CD4-positive, alpha-beta T cell (primary cell): ENCODE results near the gene OPN4. TPM values are rescaled to one million over a fixed set of nuclear protein-coding genes. Genes with fewer than 3 reads are reported as not detected.
"Not testable (repeated sequence)": the region's sequence is repeated elsewhere in the genome, so short reads cannot be mapped to it uniquely, and the experiment has no call there.

ENCODE experiments used
- ATAC-seq: fragments of 200-7000 bp; cut with Tn5 transposase; one replicate; pipeline ENCODE4 v1.10.0; 2022; ENCODE audit warnings: mild to moderate bottlenecking; ENCODE audit not compliant: poor library complexity
- CTCF ChIA-PET: fragments of 350-600 bp; sonication (Branson Sonifier 250); formaldehyde crosslinking; loops from one replicate; lab custom pipeline; 2021; ENCODE audit warnings: antibody characterized with exemption, inconsistent platforms; lab: Charles Lee
- POLR2A ChIA-PET: fragments of 350-600 bp; sonication (Branson Sonifier 250); formaldehyde crosslinking; loops from one replicate; lab custom pipeline; 2021; ENCODE audit warnings: antibody characterized with exemption, inconsistent platforms; lab: Charles Lee
- DNase-seq, 14 experiments: peaks; one replicate each; pipeline ENCODE4 v3.0.0-alpha.2; 2013 to 2020; ENCODE audit warnings: mixed read lengths in 2 of 14
- H3K27ac ChIP-seq, 2 donors: one replicate each; pipeline versions ENCODE4 v1.5.1 to v1.7.0; 2013; ENCODE audit warnings: low read length in 2 of 2, low read depth in 1 of 2, mild to moderate bottlenecking in 1 of 2
- H3K27me3 ChIP-seq, 2 experiments: 1 replicate in 1 of 2; 2 replicates in 1 of 2; pipeline versions ENCODE4 v1.6.1 to v1.7.0; 2013; ENCODE audit warnings: low read length in 2 of 2, control low read depth in 1 of 2, mild to moderate bottlenecking in 1 of 2, moderate library complexity in 1 of 2; ENCODE audit not compliant: insufficient read depth in 2 of 2, control insufficient read depth in 1 of 2
- H3K36me3 ChIP-seq: one replicate; pipeline ENCODE4 v1.6.1; 2013; ENCODE audit warnings: low read length, control low read depth; ENCODE audit not compliant: insufficient read depth
- H3K4me1 ChIP-seq: one replicate; pipeline ENCODE4 v1.6.1; 2013; ENCODE audit warnings: low read length, control low read depth; ENCODE audit not compliant: insufficient read depth
- H3K4me3 ChIP-seq: one replicate; pipeline ENCODE4 v1.5.1; 2013; ENCODE audit warnings: mild to moderate bottlenecking, low read length, moderate library complexity
- H3K9me3 ChIP-seq, 2 experiments: 1 replicate in 1 of 2; 2 replicates in 1 of 2; pipeline versions ENCODE4 v1.6.1 to v1.7.0; 2013; ENCODE audit warnings: low read length in 2 of 2, mild to moderate bottlenecking in 2 of 2, control low read depth in 1 of 2, moderate library complexity in 1 of 2; ENCODE audit not compliant: control insufficient read depth in 1 of 2, insufficient read depth in 1 of 2
- H3K27ac Mint-ChIP-seq: one replicate; pipeline ENCODE4 v1.8.0; 2020; ENCODE audit warnings: mixed read lengths
- H3K27me3 Mint-ChIP-seq: one replicate; pipeline ENCODE4 v1.8.0; 2021; ENCODE audit warnings: mixed read lengths
- H3K36me3 Mint-ChIP-seq: one replicate; pipeline ENCODE4 v1.8.0; 2021; ENCODE audit warnings: low read depth, mixed read lengths
- H3K4me1 Mint-ChIP-seq: one replicate; pipeline ENCODE4 v1.8.0; 2021; ENCODE audit warnings: low read depth, mixed read lengths
- H3K4me3 Mint-ChIP-seq: one replicate; pipeline ENCODE4 v1.8.0; 2020; ENCODE audit warnings: mild to moderate bottlenecking, mixed read lengths
- H3K9me3 Mint-ChIP-seq: one replicate; pipeline ENCODE4 v1.8.0; 2020; ENCODE audit warnings: mixed read lengths
- intact Hi-C, 2 experiments: fragments of 100-400 bp; cut with DNase I in 1 of 2; cut with micrococcal nuclease in 1 of 2; formaldehyde crosslinking; loops; one replicate each; pipeline versions ENCODE4 v1.15.1 to v1.9.0; 2023 to 2025; cut with DNase I, micrococcal nuclease
- total RNA-seq, 174 experiments: library from RNA in 2 of 174; stranded (reverse) in 2 of 174; gene quantifications; one replicate each; pipeline ENCODE4 v1.2.3 and lab custom pipeline; 2021 to 2026
- TF ChIP-seq, protein P1 (sequence below): fragments of 200-600 bp; IDR thresholded peaks from one replicate; pipeline ENCODE4 v1.8.0; 2022; ENCODE audit warnings: antibody characterized with exemption, mild to moderate bottlenecking

The OPN4 gene
- total RNA-seq, 2 experiments from 2014 or later = not detected

DNA sequence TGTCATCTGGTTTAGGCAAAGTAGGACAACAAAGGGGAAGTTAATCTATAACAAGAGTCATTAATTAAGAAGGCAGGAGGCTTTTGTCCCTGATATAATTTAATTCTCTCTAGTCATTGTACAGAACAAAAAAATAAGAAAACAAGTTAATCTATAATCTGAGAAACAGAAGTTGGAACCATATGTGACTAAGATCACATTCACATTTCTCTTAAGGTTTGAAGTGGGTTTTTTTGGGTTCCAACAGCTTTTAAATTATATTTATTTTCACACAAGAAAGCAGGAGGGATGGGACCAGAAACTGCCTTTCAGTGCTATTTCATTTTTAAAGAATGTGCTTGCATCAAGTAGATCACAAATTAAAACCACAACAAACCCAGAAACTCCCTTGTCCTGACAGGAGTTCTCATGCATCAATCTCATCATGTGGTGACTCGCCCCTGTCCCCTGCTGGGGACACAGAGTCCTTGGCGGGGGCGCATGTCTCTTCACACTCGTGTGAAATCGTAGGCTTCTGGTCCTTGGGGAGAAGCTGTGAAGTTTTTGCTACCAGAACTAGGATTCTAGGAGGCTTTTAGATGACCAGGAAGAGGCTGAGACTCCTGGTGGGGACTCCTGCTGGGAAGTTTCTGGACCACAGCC is 10.1 kb upstream of the OPN4 start:
- Mint-ChIP-seq H3K4me3 (no peak overlapping the region), H3K27ac (no peak overlapping the region), H3K9me3 (peaks cover 3% of the 10 kb centered on the region), H3K4me1 (peaks cover 5% of the 10 kb centered on the region), H3K36me3 (no peaks in the 10 kb centered on the region), H3K27me3 (peaks cover 12% of the 10 kb centered on the region)
- DNase-seq = no peak
- Histone ChIP-seq H3K9me3 (peaks cover 0 to 9% of the 10 kb centered on the region in 2 experiments), H3K4me3 (no peak overlapping the region), H3K36me3 (no peaks in the 10 kb centered on the region), H3K4me1 (no peaks in the 10 kb centered on the region), H3K27ac (no peak overlapping the region), H3K27me3 (peaks cover 10 to 15% of the 10 kb centered on the region in 2 experiments)
- CTCF ChIA-PET = no interaction called here
- ATAC-seq = no peak
- intact Hi-C loops = no loop called here
- TF ChIP-seq, protein P1, sequence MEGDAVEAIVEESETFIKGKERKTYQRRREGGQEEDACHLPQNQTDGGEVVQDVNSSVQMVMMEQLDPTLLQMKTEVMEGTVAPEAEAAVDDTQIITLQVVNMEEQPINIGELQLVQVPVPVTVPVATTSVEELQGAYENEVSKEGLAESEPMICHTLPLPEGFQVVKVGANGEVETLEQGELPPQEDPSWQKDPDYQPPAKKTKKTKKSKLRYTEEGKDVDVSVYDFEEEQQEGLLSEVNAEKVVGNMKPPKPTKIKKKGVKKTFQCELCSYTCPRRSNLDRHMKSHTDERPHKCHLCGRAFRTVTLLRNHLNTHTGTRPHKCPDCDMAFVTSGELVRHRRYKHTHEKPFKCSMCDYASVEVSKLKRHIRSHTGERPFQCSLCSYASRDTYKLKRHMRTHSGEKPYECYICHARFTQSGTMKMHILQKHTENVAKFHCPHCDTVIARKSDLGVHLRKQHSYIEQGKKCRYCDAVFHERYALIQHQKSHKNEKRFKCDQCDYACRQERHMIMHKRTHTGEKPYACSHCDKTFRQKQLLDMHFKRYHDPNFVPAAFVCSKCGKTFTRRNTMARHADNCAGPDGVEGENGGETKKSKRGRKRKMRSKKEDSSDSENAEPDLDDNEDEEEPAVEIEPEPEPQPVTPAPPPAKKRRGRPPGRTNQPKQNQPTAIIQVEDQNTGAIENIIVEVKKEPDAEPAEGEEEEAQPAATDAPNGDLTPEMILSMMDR = no peak
- POLR2A ChIA-PET = no interaction called here

DNA sequence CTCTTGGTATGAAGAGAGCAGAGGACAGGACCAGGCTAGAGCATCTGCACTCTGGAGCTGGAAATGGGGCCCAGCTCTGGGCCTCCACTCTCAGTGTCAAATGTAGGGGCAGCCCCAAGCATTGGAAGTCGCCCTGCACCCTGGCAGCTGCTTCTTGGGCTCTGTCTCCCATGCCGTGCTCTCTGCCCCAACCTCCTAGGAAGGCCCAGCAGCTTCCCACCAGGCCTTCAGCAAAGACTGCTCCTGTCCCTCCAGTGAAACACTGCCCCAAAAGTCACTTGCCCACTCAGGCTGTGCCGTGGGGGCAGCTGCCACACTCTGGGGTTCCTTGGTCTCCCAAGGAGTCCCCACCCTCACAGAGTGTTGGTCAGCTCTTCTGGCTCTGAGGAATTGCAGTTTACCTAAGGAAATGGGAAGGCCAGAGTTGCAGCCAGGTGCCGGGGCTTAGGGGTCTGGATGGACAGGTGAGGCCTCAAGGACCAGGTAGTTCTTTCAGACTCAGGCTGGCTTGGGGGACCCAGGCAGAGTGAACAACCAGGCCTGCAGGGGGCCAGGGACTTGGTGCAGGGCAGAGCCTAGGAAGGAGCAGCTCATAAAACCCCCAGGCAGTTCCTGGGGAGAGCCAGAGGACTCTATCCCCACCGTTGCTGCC is 9.4 kb upstream of the OPN4 start:
- no peaks in the 10 kb centered on the region for H3K36me3 ChIP-seq
- ATAC-seq (no peak), DNase-seq (no peak)
- Mint-ChIP-seq H3K9me3 (peaks cover 3% of the 10 kb centered on the region), H3K27ac (no peak overlapping the region), H3K36me3 (no peaks in the 10 kb centered on the region), H3K4me1 (peaks cover 5% of the 10 kb centered on the region), H3K27me3 (peaks cover 10% of the 10 kb centered on the region), H3K4me3 (no peak overlapping the region)
- ChIA-PET POLR2A (no interaction called here), CTCF (interaction anchor here (0.6 kb wide), 1 partner anchor 889 kb away, joined by 7 read pairs; no protein-coding TSS in a partner anchor)
- H3K27me3 ChIP-seq = peaks cover 10 to 13% of the 10 kb centered on the region in 2 experiments
- intact Hi-C loops = no loop called here
- peaks cover 0 to 9% of the 10 kb centered on the region in 2 experiments for H3K9me3 ChIP-seq
- no peaks in the 10 kb centered on the region for H3K4me1 ChIP-seq
- H3K4me3 ChIP-seq = no peak overlapping the region
- TF ChIP-seq, protein P1 = no peak
- no peak overlapping the region for H3K27ac ChIP-seq

DNA sequence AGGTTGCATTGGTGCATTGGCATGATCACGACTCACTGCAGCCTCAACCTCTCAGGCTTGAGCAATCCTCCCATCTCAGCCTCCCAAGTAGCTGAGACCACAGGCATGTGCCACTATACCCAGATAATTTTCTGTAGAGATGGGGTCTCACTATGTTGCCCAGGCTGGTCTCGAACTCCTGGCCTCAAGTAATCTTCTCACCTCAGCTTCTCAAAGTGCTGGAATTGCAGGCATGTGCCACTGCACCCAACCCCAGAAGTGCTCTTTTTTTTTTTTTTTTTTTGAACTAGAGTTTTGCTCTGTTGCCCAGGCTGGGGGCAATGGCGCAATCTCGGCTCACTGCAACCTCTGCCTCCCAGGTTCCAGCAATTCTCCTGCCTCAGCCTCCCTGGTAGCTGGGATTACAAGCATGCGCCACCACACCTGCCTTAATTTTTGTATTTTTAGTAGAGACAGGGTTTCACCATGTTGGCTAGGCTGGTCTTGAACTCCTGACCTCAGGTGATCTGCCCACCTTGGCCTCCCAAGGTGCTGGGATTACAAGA is 8.7 kb upstream of the OPN4 start:
- H3K4me3 Mint-ChIP-seq, H3K36me3 Mint-ChIP-seq, H3K27ac Mint-ChIP-seq, H3K9me3 ChIP-seq, ATAC-seq, H3K4me3 ChIP-seq, H3K27ac ChIP-seq, DNase-seq, H3K36me3 ChIP-seq, H3K4me1 ChIP-seq, H3K9me3 Mint-ChIP-seq, POLR2A ChIA-PET, H3K4me1 Mint-ChIP-seq, H3K27me3 Mint-ChIP-seq, intact Hi-C loops: not testable (repeated sequence)
- peaks cover 6 to 10% of the 10 kb centered on the region in 2 experiments for H3K27me3 ChIP-seq
- CTCF ChIA-PET = interaction anchor here (0.6 kb wide), 1 partner anchor 888 kb away, joined by 7 read pairs; no protein-coding TSS in a partner anchor
